GM13976 (cell line): ENCODE results near the gene MAGEA9.
"Not testable (repeated sequence)": the region's sequence is repeated elsewhere in the genome, so short reads cannot be mapped to it uniquely, and the experiment has no call there.

ENCODE experiments used
- DNase-seq: peaks from one replicate; pipeline ENCODE4 v3.0.0; 2012; ENCODE audit warnings: low spot score
- CTCF ChIP-seq: IDR thresholded peaks from 2 replicates; pipeline ENCODE4 v1.5.1; 2012; ENCODE audit warnings: borderline replicate concordance, mild to moderate bottlenecking; ENCODE audit not compliant: insufficient read depth; ENCODE audit errors: extremely low read depth, missing control alignments, control extremely low read depth
- in situ Hi-C: fragments of 300-500 bp; cut with MboI; formaldehyde crosslinking; loops from one replicate; pipeline ENCODE4 v1.12.0; 2022; ENCODE audit warnings: low sequenced_read_pairs, mixed read lengths, inconsistent platforms; ENCODE audit not compliant: unreplicated experiment

The MAGEA9 gene

DNA sequence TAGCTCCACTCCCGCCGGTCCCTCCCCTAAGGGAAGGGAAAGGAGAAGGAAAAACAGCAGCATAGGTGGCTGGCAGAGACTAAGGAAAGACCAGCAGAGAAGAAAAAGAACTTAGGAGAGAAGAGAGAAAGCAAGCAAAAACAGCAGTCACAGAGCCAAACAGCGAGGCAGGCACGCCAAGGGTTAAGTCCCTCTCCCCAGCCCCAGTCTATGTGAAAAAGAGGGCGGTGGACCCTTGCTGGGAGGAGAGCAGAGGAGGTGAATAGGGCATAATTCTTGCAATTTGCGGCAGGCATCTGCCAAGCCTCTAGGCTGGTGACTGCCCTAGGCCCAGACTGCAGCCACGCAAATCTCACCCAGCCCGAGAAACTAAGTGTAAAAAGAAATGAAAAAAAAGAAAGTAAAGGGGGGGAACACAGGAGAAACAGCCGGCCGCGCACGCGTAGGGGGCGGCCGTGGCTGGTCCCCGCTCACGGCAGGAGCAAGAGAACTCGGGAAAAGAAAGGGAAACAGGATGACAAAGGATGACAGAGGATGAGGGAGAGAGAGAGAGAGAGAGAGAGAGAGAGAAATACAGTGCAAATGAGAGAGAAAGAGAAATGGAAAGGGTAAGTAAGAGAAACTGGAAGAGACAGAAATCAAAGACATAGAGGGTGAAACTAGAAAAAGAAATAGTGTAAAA lies 48.6 kb downstream of the MAGEA9 start:
- TF ChIP-seq CTCF = no peak
- DNase-seq = no peak
- in situ Hi-C loops = no loop called here

GRCh38 chrX:149831473-149831872 lies 49.7 kb downstream of the MAGEA9 start:
- DNase-seq = no peak
- in situ Hi-C loops = no loop called here
- no peak for TF ChIP-seq CTCF

- DNase-seq, in situ Hi-C loops: not testable (repeated sequence)
These were observed 55.0 kb downstream of the MAGEA9 start for GRCh38 chrX:149836728-149837127.

DNA sequence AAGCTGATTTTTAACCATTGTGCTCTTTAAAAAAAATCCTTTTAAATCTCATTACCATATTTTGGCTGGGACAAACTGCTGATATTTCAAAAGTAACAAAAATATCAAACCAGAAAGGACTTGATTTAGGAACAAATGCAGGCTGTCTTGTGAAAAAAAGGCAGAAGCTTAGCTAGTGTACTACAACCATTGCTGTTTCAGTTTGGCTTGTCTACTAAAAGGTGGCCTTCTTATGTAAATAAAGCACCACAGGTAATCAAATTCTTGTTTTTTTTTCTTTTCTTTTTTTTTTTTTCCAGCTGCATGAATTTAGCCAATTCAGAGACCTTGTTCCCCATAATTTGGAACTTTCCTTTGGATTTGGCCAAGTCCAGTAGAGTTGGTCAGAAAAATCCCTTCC lies 55.4 kb downstream of the MAGEA9 start:
- DNase-seq = no peak
- in situ Hi-C loops = no loop called here
- TF ChIP-seq CTCF = no peak
